Liver (tissue), 9 donors: ENCODE results near the gene ATM. TPM values are rescaled to one million over a fixed set of nuclear protein-coding genes. Genes with fewer than 3 reads are reported as not detected.

Experiments
- DNase-seq: peaks from one replicate; pipeline ENCODE4 v3.0.0-alpha.2; 2017; ENCODE audit warnings: low spot score
- H3K27ac ChIP-seq, 2 donors: one replicate each; pipeline ENCODE4 v1.7.0; 2013; ENCODE audit warnings: inconsistent platforms in 2 of 2, low read length in 2 of 2, control low read depth in 1 of 2, low read depth in 1 of 2, mild to moderate bottlenecking in 1 of 2
- H3K27me3 ChIP-seq, 4 donors: one replicate each; pipeline versions ENCODE4 v1.6.1 to v1.7.0; 2013; ENCODE audit warnings: low read length in 3 of 4, inconsistent platforms in 1 of 4, mild to moderate bottlenecking in 1 of 4, moderate library complexity in 1 of 4; ENCODE audit not compliant: control insufficient read depth in 4 of 4, insufficient read depth in 4 of 4
- H3K36me3 ChIP-seq, 4 donors: one replicate each; pipeline versions ENCODE4 v1.6.1 to v1.7.0; 2013; ENCODE audit warnings: low read length in 3 of 4, mild to moderate bottlenecking in 3 of 4, low read depth in 1 of 4, moderate library complexity in 1 of 4; ENCODE audit not compliant: control insufficient read depth in 4 of 4, insufficient read depth in 3 of 4
- H3K4me1 ChIP-seq, 4 donors: one replicate each; pipeline versions ENCODE4 v1.6.1 to v1.7.0; 2013; ENCODE audit warnings: low read length in 3 of 4, mild to moderate bottlenecking in 3 of 4, moderate library complexity in 1 of 4; ENCODE audit not compliant: control insufficient read depth in 4 of 4, insufficient read depth in 4 of 4
- H3K4me3 ChIP-seq, 3 donors: one replicate each; pipeline versions ENCODE4 v1.6.1 to v1.7.0; 2013; ENCODE audit warnings: low read length in 3 of 3, control low read depth in 1 of 3, low read depth in 1 of 3, mild to moderate bottlenecking in 1 of 3
- H3K9ac ChIP-seq, 2 donors: one replicate each; pipeline ENCODE4 v1.7.0; 2013; ENCODE audit warnings: low read length in 2 of 2, mild to moderate bottlenecking in 2 of 2, moderate library complexity in 2 of 2, control low read depth in 1 of 2, low read depth in 1 of 2
- H3K9me3 ChIP-seq, 4 donors: one replicate each; pipeline versions ENCODE4 v1.6.1 to v1.7.0; 2013; ENCODE audit warnings: low read length in 3 of 4; ENCODE audit not compliant: control insufficient read depth in 4 of 4
- EGR1 ChIP-seq, 2 donors: IDR thresholded peaks; 2 replicates each; pipeline ENCODE4 v1.6.1; 2016 to 2018; ENCODE audit warnings: antibody characterized with exemption in 2 of 2, low read depth in 2 of 2
- FOXA1 ChIP-seq: IDR thresholded peaks from 2 replicates; pipeline ENCODE4 v1.6.1; 2016; ENCODE audit warnings: antibody characterized with exemption
- FOXA2 ChIP-seq: IDR thresholded peaks from 2 replicates; pipeline ENCODE4 v1.6.1; 2016; ENCODE audit warnings: antibody characterized with exemption
- GABPA ChIP-seq, 2 donors: IDR thresholded peaks in 1 of 2; conservative IDR thresholded peaks in 1 of 2; 2 replicates each; pipeline ENCODE4 v1.6.1; 2016; ENCODE audit warnings: antibody characterized with exemption in 2 of 2, mild to moderate bottlenecking in 1 of 2, moderate library complexity in 1 of 2
- HNF4A ChIP-seq, 2 donors: conservative IDR thresholded peaks; 2 replicates each; pipeline ENCODE4 v1.6.1; 2016; ENCODE audit warnings: antibody characterized with exemption in 2 of 2, mild to moderate bottlenecking in 2 of 2
- HNF4G ChIP-seq: IDR thresholded peaks from 2 replicates; pipeline ENCODE4 v1.6.1; 2016; ENCODE audit warnings: antibody characterized with exemption
- JUND ChIP-seq, 2 donors: IDR thresholded peaks; 2 replicates each; pipeline ENCODE4 v1.6.1; 2016; ENCODE audit warnings: antibody characterized with exemption in 2 of 2
- NR2F2 ChIP-seq: IDR thresholded peaks from 2 replicates; pipeline ENCODE4 v1.6.1; 2016; ENCODE audit warnings: antibody characterized with exemption
- RAD21 ChIP-seq, 2 donors: IDR thresholded peaks; 2 replicates each; pipeline ENCODE4 v1.6.1; 2016; ENCODE audit warnings: antibody characterized with exemption in 2 of 2, mild to moderate bottlenecking in 2 of 2
- RXRA ChIP-seq, 2 donors: IDR thresholded peaks; 2 replicates each; pipeline ENCODE4 v1.6.1; 2017 to 2018; ENCODE audit warnings: antibody characterized with exemption in 2 of 2, mild to moderate bottlenecking in 1 of 2
- SP1 ChIP-seq: IDR thresholded peaks from 2 replicates; pipeline ENCODE4 v1.6.1; 2018; ENCODE audit warnings: antibody characterized with exemption, mild to moderate bottlenecking
- YY1 ChIP-seq: IDR thresholded peaks from 2 replicates; pipeline ENCODE4 v1.6.1; 2016; ENCODE audit warnings: antibody characterized with exemption, mild to moderate bottlenecking
- WGBS: extraction: QIAGEN DNeasy Blood & Tissue Kit; methylation state at CpG from one replicate; pipeline ENCODE4 v1.1.7; 2013; 5-methylcytosine and 5-hydroxymethylcytosine counted together
- polyA plus RNA-seq, 2 donors: library from polyadenylated mRNA; stranded (reverse) in 1 of 2; unstranded in 1 of 2; fragments of 200-250 nt in 1 of 2; fragments of >200 nt in 1 of 2; fragmentation: Nextera tagmentation in 1 of 2; extraction: Ambion mirVana in 1 of 2; gene quantifications; one replicate each; pipeline versions ENCODE4 v1.2.1 to v1.2.3, GENCODE V29; 2013 to 2015
- total RNA-seq, 2 donors: library from RNA; depleted of rRNA; stranded (reverse); fragments of >200 nt; gene quantifications; one replicate each; pipeline ENCODE4 v1.2.3, GENCODE V29; 2014
- TF ChIP-seq, protein P1 (sequence below): IDR thresholded peaks from 2 replicates; pipeline ENCODE4 v1.6.1; 2016; ENCODE audit warnings: antibody characterized with exemption
- TF ChIP-seq, protein P2 (sequence below): fragments of 150-350 bp; IDR thresholded peaks from 2 replicates; pipeline ENCODE4 v1.5.1; 2017; ENCODE audit warnings: improper control_type of control experiment, low read depth, low read length; ENCODE audit not compliant: missing input control
- TF ChIP-seq, protein P3 (sequence below): IDR thresholded peaks from 2 replicates; pipeline ENCODE4 v1.6.1; 2016; ENCODE audit warnings: antibody characterized with exemption, mild to moderate bottlenecking
- TF ChIP-seq, protein P4 (sequence below): IDR thresholded peaks from 2 replicates; pipeline ENCODE4 v1.6.1; 2016; ENCODE audit warnings: antibody characterized with exemption
- TF ChIP-seq, protein P5 (sequence below): IDR thresholded peaks from 2 replicates; pipeline ENCODE4 v1.6.1; 2016; ENCODE audit warnings: antibody characterized with exemption
- donor health status: healthy.
- donor health status: healthy.
- donor health status: healthy.
- donor health status: healthy.
- donor health status: healthy.

The ATM gene
- total and polyA plus RNA-seq, 4 donors, result 9.9 to 65.7 (median 20.9) TPM

DNA sequence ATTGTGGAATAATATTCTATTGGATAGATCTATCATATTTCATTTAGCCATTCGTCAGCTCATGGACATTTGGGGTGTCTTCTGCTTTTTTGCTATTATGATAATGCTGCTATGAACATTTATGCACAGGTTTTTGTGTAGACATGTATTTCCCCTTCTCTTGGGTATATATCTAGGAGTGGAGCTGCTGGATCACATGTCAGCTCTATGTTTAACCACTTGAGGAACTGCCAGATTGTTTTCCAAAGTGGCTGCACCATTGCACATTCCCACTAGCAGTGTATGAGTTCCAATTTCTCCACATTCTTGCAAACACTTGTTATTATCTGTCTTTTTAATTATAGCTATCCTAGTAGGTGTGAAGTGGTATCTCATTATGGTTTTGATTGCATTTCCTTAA, 169.5 kb downstream of the ATM start:
- Histone ChIP-seq H3K27ac (no peak overlapping the region), H3K36me3 (no peaks in the 10 kb centered on the region), H3K9ac (no peak overlapping the region), H3K4me3 (no peak overlapping the region), H3K4me1 (no peaks in the 10 kb centered on the region), H3K9me3 (no peaks in the 10 kb centered on the region), H3K27me3 (no peaks in the 10 kb centered on the region)
- DNase-seq, result no peak
- 93% methylated on average over 1 of the region's 1 CpG for WGBS
- TF ChIP-seq EGR1 (IDR thresholded peaks at IDR 0.05; ENCODE audit: low read depth in 2 of 2), result no peak
- TF ChIP-seq HNF4G, result no peak
- no peak for TF ChIP-seq HNF4A (conservative IDR thresholded peaks at IDR 0.05)
- TF ChIP-seq, protein P1, sequence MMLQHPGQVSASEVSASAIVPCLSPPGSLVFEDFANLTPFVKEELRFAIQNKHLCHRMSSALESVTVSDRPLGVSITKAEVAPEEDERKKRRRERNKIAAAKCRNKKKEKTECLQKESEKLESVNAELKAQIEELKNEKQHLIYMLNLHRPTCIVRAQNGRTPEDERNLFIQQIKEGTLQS, result no peak
- TF ChIP-seq, protein P2, sequence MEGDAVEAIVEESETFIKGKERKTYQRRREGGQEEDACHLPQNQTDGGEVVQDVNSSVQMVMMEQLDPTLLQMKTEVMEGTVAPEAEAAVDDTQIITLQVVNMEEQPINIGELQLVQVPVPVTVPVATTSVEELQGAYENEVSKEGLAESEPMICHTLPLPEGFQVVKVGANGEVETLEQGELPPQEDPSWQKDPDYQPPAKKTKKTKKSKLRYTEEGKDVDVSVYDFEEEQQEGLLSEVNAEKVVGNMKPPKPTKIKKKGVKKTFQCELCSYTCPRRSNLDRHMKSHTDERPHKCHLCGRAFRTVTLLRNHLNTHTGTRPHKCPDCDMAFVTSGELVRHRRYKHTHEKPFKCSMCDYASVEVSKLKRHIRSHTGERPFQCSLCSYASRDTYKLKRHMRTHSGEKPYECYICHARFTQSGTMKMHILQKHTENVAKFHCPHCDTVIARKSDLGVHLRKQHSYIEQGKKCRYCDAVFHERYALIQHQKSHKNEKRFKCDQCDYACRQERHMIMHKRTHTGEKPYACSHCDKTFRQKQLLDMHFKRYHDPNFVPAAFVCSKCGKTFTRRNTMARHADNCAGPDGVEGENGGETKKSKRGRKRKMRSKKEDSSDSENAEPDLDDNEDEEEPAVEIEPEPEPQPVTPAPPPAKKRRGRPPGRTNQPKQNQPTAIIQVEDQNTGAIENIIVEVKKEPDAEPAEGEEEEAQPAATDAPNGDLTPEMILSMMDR, result no peak
- TF ChIP-seq, protein P3, sequence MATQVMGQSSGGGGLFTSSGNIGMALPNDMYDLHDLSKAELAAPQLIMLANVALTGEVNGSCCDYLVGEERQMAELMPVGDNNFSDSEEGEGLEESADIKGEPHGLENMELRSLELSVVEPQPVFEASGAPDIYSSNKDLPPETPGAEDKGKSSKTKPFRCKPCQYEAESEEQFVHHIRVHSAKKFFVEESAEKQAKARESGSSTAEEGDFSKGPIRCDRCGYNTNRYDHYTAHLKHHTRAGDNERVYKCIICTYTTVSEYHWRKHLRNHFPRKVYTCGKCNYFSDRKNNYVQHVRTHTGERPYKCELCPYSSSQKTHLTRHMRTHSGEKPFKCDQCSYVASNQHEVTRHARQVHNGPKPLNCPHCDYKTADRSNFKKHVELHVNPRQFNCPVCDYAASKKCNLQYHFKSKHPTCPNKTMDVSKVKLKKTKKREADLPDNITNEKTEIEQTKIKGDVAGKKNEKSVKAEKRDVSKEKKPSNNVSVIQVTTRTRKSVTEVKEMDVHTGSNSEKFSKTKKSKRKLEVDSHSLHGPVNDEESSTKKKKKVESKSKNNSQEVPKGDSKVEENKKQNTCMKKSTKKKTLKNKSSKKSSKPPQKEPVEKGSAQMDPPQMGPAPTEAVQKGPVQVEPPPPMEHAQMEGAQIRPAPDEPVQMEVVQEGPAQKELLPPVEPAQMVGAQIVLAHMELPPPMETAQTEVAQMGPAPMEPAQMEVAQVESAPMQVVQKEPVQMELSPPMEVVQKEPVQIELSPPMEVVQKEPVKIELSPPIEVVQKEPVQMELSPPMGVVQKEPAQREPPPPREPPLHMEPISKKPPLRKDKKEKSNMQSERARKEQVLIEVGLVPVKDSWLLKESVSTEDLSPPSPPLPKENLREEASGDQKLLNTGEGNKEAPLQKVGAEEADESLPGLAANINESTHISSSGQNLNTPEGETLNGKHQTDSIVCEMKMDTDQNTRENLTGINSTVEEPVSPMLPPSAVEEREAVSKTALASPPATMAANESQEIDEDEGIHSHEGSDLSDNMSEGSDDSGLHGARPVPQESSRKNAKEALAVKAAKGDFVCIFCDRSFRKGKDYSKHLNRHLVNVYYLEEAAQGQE, result no peak
- TF ChIP-seq, protein P4, sequence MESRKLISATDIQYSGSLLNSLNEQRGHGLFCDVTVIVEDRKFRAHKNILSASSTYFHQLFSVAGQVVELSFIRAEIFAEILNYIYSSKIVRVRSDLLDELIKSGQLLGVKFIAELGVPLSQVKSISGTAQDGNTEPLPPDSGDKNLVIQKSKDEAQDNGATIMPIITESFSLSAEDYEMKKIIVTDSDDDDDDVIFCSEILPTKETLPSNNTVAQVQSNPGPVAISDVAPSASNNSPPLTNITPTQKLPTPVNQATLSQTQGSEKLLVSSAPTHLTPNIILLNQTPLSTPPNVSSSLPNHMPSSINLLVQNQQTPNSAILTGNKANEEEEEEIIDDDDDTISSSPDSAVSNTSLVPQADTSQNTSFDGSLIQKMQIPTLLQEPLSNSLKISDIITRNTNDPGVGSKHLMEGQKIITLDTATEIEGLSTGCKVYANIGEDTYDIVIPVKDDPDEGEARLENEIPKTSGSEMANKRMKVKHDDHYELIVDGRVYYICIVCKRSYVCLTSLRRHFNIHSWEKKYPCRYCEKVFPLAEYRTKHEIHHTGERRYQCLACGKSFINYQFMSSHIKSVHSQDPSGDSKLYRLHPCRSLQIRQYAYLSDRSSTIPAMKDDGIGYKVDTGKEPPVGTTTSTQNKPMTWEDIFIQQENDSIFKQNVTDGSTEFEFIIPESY, result no peak
- TF ChIP-seq, protein P5, sequence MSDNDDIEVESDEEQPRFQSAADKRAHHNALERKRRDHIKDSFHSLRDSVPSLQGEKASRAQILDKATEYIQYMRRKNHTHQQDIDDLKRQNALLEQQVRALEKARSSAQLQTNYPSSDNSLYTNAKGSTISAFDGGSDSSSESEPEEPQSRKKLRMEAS, result no peak
- TF ChIP-seq RAD21 (IDR thresholded peaks at IDR 0.05), result no peak
- no peak for TF ChIP-seq FOXA1
- TF ChIP-seq YY1, result no peak
- TF ChIP-seq NR2F2, result no peak
- TF ChIP-seq GABPA (IDR thresholded peaks at IDR 0.05 in 1 of 2, conservative IDR thresholded peaks at IDR 0.05 in 1 of 2), result no peak
- TF ChIP-seq JUND (IDR thresholded peaks at IDR 0.05), result no peak
- TF ChIP-seq FOXA2, result no peak
- no peak for TF ChIP-seq RXRA (IDR thresholded peaks at IDR 0.05)
- no peak for TF ChIP-seq SP1

DNA sequence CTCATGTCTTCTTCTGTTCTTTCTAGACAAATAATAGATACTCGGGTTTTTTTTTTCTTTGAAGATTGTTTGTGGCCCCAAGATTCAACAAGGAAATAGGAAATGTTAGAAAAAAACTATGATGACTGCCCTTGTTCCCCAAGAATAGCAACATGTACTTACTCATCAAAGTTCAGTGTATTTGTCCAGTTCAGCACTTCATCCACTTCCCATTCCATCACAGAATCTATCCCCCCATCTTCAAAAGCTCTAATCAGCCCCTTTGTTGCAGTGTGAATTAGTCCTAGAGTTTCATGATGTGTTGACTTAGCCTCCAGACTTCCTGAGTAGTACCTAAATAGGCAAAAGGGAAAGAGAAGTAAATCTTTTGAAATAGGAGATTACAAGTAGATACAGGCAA, 170.2 kb downstream of the ATM start:
- no peaks in the 10 kb centered on the region for H3K27me3 ChIP-seq
- 33% methylated on average over 1 of the region's 1 CpG for WGBS
- DNase-seq, result no peak
- H3K9ac ChIP-seq, result no peak overlapping the region
- no peak overlapping the region for H3K4me3 ChIP-seq
- H3K9me3 ChIP-seq, result no peaks in the 10 kb centered on the region
- no peaks in the 10 kb centered on the region for H3K36me3 ChIP-seq
- no peak overlapping the region for H3K27ac ChIP-seq
- TF ChIP-seq JUND (IDR thresholded peaks at IDR 0.05) (no peak), SP1 (no peak), NR2F2 (no peak), RAD21 (IDR thresholded peaks at IDR 0.05) (no peak), HNF4G (no peak)
- TF ChIP-seq, protein P4, result no peak
- TF ChIP-seq, protein P1, result no peak
- no peaks in the 10 kb centered on the region for H3K4me1 ChIP-seq
